Measurements from ENCODE around the gene RAB11A. TPM values are rescaled to one million over a fixed set of nuclear protein-coding genes. Genes with fewer than 3 reads are reported as not detected.

RAB11A gene
- polyA plus RNA-seq, 2 of the 4 experiments (the other 2 are of a cell fraction) = 316 to 551 TPM

DNA sequence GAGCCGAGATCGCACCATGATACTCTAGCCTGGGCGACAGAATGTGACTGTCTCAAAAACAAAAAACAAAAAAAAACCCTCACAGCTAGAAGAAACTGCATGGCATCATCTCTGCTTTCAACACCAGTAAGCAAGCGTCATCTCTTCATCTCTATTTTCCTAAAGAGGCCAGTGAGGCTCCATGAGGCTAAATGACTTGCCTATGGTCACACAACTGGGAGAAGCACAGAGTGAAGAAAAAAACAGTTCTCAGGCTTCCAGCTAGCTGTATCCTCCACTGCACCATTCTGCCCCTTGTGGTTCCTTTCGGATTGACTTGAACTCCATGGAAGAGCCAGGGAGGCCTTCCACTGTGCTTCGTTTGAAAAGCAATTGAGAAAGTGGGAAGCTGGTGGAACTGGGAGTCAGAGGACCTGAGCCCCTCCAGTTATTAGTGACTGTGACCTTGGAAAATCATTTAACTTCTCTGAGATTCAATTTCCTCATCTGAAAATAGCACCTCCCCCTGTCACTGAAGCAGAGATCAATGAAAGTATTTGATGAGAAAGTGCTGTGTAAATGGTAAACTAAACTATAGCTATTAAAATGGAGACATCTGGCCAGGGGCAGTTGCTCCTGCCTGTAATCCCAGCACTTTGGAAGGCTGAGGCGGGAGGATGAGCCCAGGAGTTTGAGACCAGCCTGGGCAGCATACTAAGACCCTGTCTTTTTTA lies 45.1 kb upstream of the RAB11A start:
- DNase-seq (ENCODE audit: low read depth in 1 of 2, low spot score in 1 of 2) (peak; percentile 82 to 88), FAIRE-seq (peak; percentile 77), ATAC-seq (peak; percentile 98 to 99)
- Histone ChIP-seq H3K4me1 (peaks cover 27% of the 10 kb centered on the region), H3K9me3 (no peaks in the 10 kb centered on the region), H3K4me2 (no peak overlapping the region), H3K27ac (peak overlapping the region in 1 of 2 experiments; percentile 11; a peak in 2 of 6 replicates), H3K4me3 (no peak overlapping the region)
- ChIA-PET CTCF (interaction anchor here (0.6 to 4.5 kb wide), 48 partner anchors 9 to 404 kb away, joined by 3 to 46 read pairs (median 5); partner anchors contain the start of genes RAB11A and SLC24A1), POLR2A (interaction anchor here (1.3 to 2.5 kb wide), 4 partner anchors 33 to 213 kb away, joined by 3 to 17 read pairs (median 8); partner anchors contain the start of genes DENND4A, INTS14 and RAB11A)
- 57% methylated on average over 7 of the region's 7 CpGs for WGBS (ENCODE audit: missing lambda C conversion rate)
- TF ChIP-seq CHD2 (IDR thresholded peaks at IDR 0.05; ENCODE audit: low read length, partially characterized antibody) (no peak), EHF (CRISPR knock-in tag; IDR thresholded peaks at IDR 0.05) (no peak), MAZ (IDR thresholded peaks at IDR 0.05; ENCODE audit: borderline replicate concordance, low read depth, low read length) (no peak), ZSCAN20 (CRISPR knock-in tag; IDR thresholded peaks at IDR 0.05) (no peak), SMC3 (IDR thresholded peaks at IDR 0.05) (peak; percentile 55), MYC (IDR thresholded peaks at IDR 0.05; ENCODE audit: borderline replicate concordance, low read length) (no peak), RNF2 (IDR thresholded peaks at IDR 0.05; ENCODE audit: borderline replicate concordance, low read depth) (no peak), POLR2A (IDR thresholded peaks at IDR 0.05; ENCODE audit: low read length) (no peak), RCOR1 (IDR thresholded peaks at IDR 0.05; ENCODE audit: low read depth, low read length) (no peak), PHF8 (IDR thresholded peaks at IDR 0.05; ENCODE audit: borderline replicate concordance, low read depth) (no peak), FOSB (CRISPR knock-in tag; IDR thresholded peaks at IDR 0.05) (no peak), FOXS1 (CRISPR knock-in tag; IDR thresholded peaks at IDR 0.05) (no peak), RAD21 (conservative IDR thresholded peaks at IDR 0.05 in 1 of 2, IDR thresholded peaks at IDR 0.05 in 1 of 2) (peak; percentile 68 to 72), NR3C1 (IDR thresholded peaks at IDR 0.05) (no peak)
- TF ChIP-seq, protein P1, sequence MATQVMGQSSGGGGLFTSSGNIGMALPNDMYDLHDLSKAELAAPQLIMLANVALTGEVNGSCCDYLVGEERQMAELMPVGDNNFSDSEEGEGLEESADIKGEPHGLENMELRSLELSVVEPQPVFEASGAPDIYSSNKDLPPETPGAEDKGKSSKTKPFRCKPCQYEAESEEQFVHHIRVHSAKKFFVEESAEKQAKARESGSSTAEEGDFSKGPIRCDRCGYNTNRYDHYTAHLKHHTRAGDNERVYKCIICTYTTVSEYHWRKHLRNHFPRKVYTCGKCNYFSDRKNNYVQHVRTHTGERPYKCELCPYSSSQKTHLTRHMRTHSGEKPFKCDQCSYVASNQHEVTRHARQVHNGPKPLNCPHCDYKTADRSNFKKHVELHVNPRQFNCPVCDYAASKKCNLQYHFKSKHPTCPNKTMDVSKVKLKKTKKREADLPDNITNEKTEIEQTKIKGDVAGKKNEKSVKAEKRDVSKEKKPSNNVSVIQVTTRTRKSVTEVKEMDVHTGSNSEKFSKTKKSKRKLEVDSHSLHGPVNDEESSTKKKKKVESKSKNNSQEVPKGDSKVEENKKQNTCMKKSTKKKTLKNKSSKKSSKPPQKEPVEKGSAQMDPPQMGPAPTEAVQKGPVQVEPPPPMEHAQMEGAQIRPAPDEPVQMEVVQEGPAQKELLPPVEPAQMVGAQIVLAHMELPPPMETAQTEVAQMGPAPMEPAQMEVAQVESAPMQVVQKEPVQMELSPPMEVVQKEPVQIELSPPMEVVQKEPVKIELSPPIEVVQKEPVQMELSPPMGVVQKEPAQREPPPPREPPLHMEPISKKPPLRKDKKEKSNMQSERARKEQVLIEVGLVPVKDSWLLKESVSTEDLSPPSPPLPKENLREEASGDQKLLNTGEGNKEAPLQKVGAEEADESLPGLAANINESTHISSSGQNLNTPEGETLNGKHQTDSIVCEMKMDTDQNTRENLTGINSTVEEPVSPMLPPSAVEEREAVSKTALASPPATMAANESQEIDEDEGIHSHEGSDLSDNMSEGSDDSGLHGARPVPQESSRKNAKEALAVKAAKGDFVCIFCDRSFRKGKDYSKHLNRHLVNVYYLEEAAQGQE (IDR thresholded peaks at IDR 0.05) = no peak
- TF ChIP-seq, protein P2, sequence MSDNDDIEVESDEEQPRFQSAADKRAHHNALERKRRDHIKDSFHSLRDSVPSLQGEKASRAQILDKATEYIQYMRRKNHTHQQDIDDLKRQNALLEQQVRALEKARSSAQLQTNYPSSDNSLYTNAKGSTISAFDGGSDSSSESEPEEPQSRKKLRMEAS (IDR thresholded peaks at IDR 0.05) = 0 out of 2 replicates have a peak, but pooled peaks have one; percentile 17
- TF ChIP-seq, protein P3, sequence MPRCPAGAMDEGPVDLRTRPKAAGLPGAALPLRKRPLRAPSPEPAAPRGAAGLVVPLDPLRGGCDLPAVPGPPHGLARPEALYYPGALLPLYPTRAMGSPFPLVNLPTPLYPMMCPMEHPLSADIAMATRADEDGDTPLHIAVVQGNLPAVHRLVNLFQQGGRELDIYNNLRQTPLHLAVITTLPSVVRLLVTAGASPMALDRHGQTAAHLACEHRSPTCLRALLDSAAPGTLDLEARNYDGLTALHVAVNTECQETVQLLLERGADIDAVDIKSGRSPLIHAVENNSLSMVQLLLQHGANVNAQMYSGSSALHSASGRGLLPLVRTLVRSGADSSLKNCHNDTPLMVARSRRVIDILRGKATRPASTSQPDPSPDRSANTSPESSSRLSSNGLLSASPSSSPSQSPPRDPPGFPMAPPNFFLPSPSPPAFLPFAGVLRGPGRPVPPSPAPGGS (IDR thresholded peaks at IDR 0.05) = no peak
- TF ChIP-seq, protein P4, sequence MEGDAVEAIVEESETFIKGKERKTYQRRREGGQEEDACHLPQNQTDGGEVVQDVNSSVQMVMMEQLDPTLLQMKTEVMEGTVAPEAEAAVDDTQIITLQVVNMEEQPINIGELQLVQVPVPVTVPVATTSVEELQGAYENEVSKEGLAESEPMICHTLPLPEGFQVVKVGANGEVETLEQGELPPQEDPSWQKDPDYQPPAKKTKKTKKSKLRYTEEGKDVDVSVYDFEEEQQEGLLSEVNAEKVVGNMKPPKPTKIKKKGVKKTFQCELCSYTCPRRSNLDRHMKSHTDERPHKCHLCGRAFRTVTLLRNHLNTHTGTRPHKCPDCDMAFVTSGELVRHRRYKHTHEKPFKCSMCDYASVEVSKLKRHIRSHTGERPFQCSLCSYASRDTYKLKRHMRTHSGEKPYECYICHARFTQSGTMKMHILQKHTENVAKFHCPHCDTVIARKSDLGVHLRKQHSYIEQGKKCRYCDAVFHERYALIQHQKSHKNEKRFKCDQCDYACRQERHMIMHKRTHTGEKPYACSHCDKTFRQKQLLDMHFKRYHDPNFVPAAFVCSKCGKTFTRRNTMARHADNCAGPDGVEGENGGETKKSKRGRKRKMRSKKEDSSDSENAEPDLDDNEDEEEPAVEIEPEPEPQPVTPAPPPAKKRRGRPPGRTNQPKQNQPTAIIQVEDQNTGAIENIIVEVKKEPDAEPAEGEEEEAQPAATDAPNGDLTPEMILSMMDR (IDR thresholded peaks at IDR 0.05) = peak; percentile 70

Data from A549 (cell line).